Loucy (cell line): ENCODE results near the gene HK1.

Experiments used
- H2AFZ ChIP-seq: fragments of 200-600 bp; sonication (generic); 2 replicates; pipeline ENCODE4 v1.6.0; 2016; ENCODE audit warnings: antibody characterized with exemption, mild to moderate bottlenecking, low read length, moderate library complexity
- H3F3A ChIP-seq: fragments of 200-600 bp; 2 replicates; pipeline ENCODE4 v1.6.0; 2016; ENCODE audit warnings: antibody characterized with exemption, low read depth, mild to moderate bottlenecking
- H3K27me3 ChIP-seq: fragments of 200-600 bp; sonication (generic); 2 replicates; pipeline ENCODE4 v1.6.1; 2014; ENCODE audit warnings: low read length, mild to moderate bottlenecking; ENCODE audit not compliant: insufficient read depth, poor library complexity, severe bottlenecking
- H3K36me3 ChIP-seq: fragments of 200-600 bp; sonication (generic); 2 replicates; pipeline ENCODE4 v1.6.1; 2016; ENCODE audit warnings: low read length; ENCODE audit not compliant: insufficient read depth
- H3K4me1 ChIP-seq: fragments of 200-600 bp; sonication (generic); 2 replicates; pipeline ENCODE4 v1.5.1; 2014; ENCODE audit warnings: low read length, mild to moderate bottlenecking; ENCODE audit not compliant: insufficient read depth, poor library complexity, severe bottlenecking
- H3K4me2 ChIP-seq: fragments of 200-600 bp; sonication (generic); 2 replicates; pipeline ENCODE4 v1.6.0; 2014; ENCODE audit warnings: antibody characterized with exemption, low read length, low read depth, mild to moderate bottlenecking; ENCODE audit not compliant: poor library complexity, severe bottlenecking
- H3K4me3 ChIP-seq: fragments of 200-600 bp; sonication (generic); 2 replicates; pipeline ENCODE4 v1.5.1; 2014; ENCODE audit warnings: low read length, mild to moderate bottlenecking, mixed read lengths; ENCODE audit not compliant: poor library complexity, severe bottlenecking
- H3K79me2 ChIP-seq: fragments of 200-600 bp; sonication (generic); 2 replicates; pipeline ENCODE4 v1.6.1; 2014; ENCODE audit warnings: low read length; ENCODE audit not compliant: insufficient read depth
- H3K9ac ChIP-seq: fragments of 200-600 bp; sonication (generic); 2 replicates; pipeline ENCODE4 v1.6.0; 2014; ENCODE audit warnings: mild to moderate bottlenecking, low read depth, low read length, moderate library complexity; ENCODE audit not compliant: poor library complexity, severe bottlenecking
- H3K9me2 ChIP-seq: fragments of 200-600 bp; sonication (generic); replicated peaks from 2 replicates; pipeline ENCODE4 v1.6.1; 2016; ENCODE audit warnings: low read depth, low read length, mixed read lengths
- H3K9me3 ChIP-seq: fragments of 200-600 bp; sonication (generic); 2 replicates; pipeline ENCODE4 v1.6.1; 2014; ENCODE audit warnings: mild to moderate bottlenecking, antibody characterized with exemption, low read length, low read depth; ENCODE audit not compliant: insufficient read depth
- H4K20me1 ChIP-seq: fragments of 200-600 bp; sonication (generic); 2 replicates; pipeline ENCODE4 v1.6.0; 2014; ENCODE audit warnings: antibody characterized with exemption, low read length, mild to moderate bottlenecking; ENCODE audit not compliant: insufficient read depth, poor library complexity, severe bottlenecking
- EZH2phosphoT487 ChIP-seq: fragments of 200-600 bp; IDR thresholded peaks from 2 replicates; pipeline ENCODE4 v1.6.1; 2018; ENCODE audit warnings: antibody characterized with exemption, mild to moderate bottlenecking, moderate library complexity, borderline replicate concordance
- TF ChIP-seq, protein P1 (sequence below): fragments of 200-600 bp; sonication (generic); conservative IDR thresholded peaks from 2 replicates; pipeline ENCODE4 v1.5.1; 2014; ENCODE audit warnings: mild to moderate bottlenecking, antibody characterized with exemption, low read length

HK1 gene

DNA sequence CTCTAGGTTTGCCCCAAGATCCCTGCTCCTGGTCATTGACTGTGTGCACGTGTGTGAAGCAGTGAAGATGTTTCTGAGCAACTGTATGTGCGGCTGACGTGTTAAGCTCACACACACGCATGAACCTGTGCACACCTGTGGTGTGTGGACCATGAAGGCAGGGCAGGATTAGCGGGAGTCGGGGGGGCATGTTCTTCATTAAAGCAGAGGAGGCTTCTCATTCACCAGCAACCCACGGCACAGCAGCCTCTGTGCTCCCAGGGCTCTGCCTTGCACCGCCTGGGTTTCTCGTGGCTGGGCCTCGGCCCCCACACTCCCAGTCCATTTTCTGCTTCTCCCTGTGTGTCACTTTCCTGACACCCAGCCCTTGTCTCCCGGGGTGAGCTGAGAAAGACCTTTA lies 139.2 kb downstream of the HK1 start:
- H3F3A ChIP-seq: no peaks in the 10 kb centered on the region

DNA sequence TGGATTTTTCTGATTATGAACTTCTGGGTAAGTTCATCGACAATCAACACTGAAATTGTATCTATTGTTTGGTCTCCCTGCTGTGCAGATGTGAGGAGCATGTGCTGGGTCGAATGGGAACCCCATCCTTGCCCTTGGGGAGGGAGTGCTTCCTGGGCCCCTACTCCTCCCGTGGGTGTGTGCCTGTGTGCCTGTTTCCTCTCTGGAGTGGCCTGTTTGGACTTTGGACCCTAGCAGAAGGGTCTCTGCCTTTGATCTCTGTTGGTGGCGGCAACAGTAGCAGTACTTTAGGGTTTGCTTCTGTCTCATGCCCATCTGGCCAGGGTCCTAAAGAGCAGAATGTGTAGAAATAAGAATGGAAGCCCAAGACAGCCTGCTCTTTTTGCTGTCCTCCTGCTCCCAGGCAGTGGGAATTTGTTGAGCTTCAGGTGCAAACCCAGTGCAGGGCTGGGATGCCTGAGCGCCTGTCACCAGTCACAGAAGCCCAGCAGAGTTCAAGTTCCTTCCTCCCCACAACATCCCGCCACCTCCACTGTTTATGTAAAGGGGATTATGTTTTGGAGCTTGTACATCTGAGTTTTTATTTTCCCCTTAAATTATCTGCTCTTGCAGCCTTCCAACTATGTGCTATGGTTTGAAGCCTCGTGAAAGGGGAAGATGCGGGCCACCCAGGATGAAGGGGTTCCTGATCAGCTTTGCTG lies 139.9 kb downstream of the HK1 start:
- H2AFZ ChIP-seq: no peak overlapping the region
- no peak overlapping the region for H3K9ac ChIP-seq
- no peaks in the 10 kb centered on the region for H3F3A ChIP-seq
- no peaks in the 10 kb centered on the region for H3K9me2 ChIP-seq
- H3K9me3 ChIP-seq: no peaks in the 10 kb centered on the region
- H3K4me1 ChIP-seq: no peaks in the 10 kb centered on the region
- H3K79me2 ChIP-seq: no peaks in the 10 kb centered on the region
- TF ChIP-seq, protein P1, sequence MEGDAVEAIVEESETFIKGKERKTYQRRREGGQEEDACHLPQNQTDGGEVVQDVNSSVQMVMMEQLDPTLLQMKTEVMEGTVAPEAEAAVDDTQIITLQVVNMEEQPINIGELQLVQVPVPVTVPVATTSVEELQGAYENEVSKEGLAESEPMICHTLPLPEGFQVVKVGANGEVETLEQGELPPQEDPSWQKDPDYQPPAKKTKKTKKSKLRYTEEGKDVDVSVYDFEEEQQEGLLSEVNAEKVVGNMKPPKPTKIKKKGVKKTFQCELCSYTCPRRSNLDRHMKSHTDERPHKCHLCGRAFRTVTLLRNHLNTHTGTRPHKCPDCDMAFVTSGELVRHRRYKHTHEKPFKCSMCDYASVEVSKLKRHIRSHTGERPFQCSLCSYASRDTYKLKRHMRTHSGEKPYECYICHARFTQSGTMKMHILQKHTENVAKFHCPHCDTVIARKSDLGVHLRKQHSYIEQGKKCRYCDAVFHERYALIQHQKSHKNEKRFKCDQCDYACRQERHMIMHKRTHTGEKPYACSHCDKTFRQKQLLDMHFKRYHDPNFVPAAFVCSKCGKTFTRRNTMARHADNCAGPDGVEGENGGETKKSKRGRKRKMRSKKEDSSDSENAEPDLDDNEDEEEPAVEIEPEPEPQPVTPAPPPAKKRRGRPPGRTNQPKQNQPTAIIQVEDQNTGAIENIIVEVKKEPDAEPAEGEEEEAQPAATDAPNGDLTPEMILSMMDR: no peak
- TF ChIP-seq EZH2phosphoT487: no peak
- no peaks in the 10 kb centered on the region for H3K36me3 ChIP-seq
- no peaks in the 10 kb centered on the region for H4K20me1 ChIP-seq
- no peaks in the 10 kb centered on the region for H3K27me3 ChIP-seq
- H3K4me3 ChIP-seq: no peak overlapping the region
- H3K4me2 ChIP-seq: no peak overlapping the region

More for the DNA sequence above, 139.2 kb downstream of the HK1 start:
- H3K27me3 ChIP-seq: no peaks in the 10 kb centered on the region
- no peaks in the 10 kb centered on the region for H3K9me2 ChIP-seq
- no peaks in the 10 kb centered on the region for H3K79me2 ChIP-seq
- H3K36me3 ChIP-seq: no peaks in the 10 kb centered on the region
- H3K9me3 ChIP-seq: no peaks in the 10 kb centered on the region
- H3K4me2 ChIP-seq: no peak overlapping the region
- H3K4me1 ChIP-seq: no peaks in the 10 kb centered on the region
- H4K20me1 ChIP-seq: no peaks in the 10 kb centered on the region
- H2AFZ ChIP-seq: no peak overlapping the region
- no peak overlapping the region for H3K4me3 ChIP-seq
- TF ChIP-seq, protein P1: no peak
- TF ChIP-seq EZH2phosphoT487: no peak
- no peak overlapping the region for H3K9ac ChIP-seq

DNA sequence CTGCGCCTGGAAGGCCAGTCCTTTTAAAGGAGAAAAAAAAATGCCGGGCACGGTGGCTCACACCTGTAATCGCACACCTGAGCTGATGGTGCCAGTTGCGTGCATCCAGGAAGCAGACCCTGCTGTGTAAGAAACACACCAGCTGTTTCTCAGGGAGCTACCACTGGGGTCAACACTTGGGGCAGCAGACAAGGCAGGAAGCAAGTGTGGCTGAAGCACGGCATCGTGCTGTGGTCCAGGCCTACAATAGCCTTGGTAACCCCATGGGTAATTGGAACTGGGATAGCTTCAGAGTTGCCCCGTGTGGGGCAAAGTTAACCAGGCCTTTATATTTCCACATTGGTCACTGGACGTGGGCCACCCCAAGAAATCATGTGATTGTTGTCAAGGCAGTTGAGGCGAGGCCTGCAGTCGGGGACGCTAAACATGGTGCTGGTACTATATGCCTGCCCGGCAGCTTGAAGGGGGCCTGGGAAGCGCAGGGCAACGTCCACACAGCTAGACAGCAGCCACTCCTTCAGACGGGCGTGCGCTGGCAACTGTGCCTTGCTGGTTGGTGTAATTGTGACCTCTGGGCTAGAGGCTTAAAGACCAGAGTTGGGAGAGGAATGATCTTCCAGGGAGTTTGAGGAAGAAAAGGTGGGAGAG lies 140.9 kb downstream of the HK1 start:
- Histone ChIP-seq H3K9ac (no peak overlapping the region), H2AFZ (no peak overlapping the region), H3K4me3 (no peak overlapping the region), H3K9me2 (no peaks in the 10 kb centered on the region), H3K79me2 (no peaks in the 10 kb centered on the region), H4K20me1 (no peaks in the 10 kb centered on the region), H3K4me1 (no peaks in the 10 kb centered on the region), H3K36me3 (no peaks in the 10 kb centered on the region), H3K27me3 (no peaks in the 10 kb centered on the region), H3K9me3 (no peaks in the 10 kb centered on the region), H3F3A (no peaks in the 10 kb centered on the region), H3K4me2 (no peak overlapping the region)
- TF ChIP-seq, protein P1: no peak
- no peak for TF ChIP-seq EZH2phosphoT487
